MCF 10A (cell line): ENCODE data around the gene HK1. TPM values are rescaled to one million over a fixed set of nuclear protein-coding genes. Genes with fewer than 3 reads are reported as not detected.

ENCODE experiments used
- BruUV-seq: library from RNA; stranded (reverse); fragments of 400-500 nt; replicated peaks from 2 replicates; lab custom pipeline; 2021; lab: Mats Ljungman, UMichigan
- CTCF ChIA-PET: fragments of 300-600 bp; sonication (Branson Sonifier 250); formaldehyde crosslinking; extraction: SDS; loops from one replicate; lab custom pipeline; 2021; ENCODE audit warnings: antibody characterized with exemption, inconsistent platforms; lab: Yijun Ruan, JAX
- POLR2A ChIA-PET: fragments of 300-600, 350-650 bp; sonication (Branson Sonifier 250); formaldehyde crosslinking; extraction: SDS; loops from one replicate; lab custom pipeline; 2020; ENCODE audit warnings: antibody characterized with exemption, inconsistent platforms; lab: Yijun Ruan, JAX
- DNase-seq: peaks from one replicate; pipeline ENCODE4 v3.0.0-alpha.2; 2018; ENCODE audit not compliant: unreplicated experiment
- H3K27ac Mint-ChIP-seq: one replicate; pipeline ENCODE4 v1.8.0; 2022; ENCODE audit warnings: mild to moderate bottlenecking, low read depth, mixed read lengths; ENCODE audit not compliant: unreplicated experiment
- H3K27me3 Mint-ChIP-seq: one replicate; pipeline ENCODE4 v1.8.0; 2022; ENCODE audit warnings: mixed read lengths; ENCODE audit not compliant: insufficient read depth, unreplicated experiment
- H3K36me3 Mint-ChIP-seq: one replicate; pipeline ENCODE4 v1.8.0; 2022; ENCODE audit warnings: mild to moderate bottlenecking, moderate library complexity, mixed read lengths; ENCODE audit not compliant: insufficient read depth, unreplicated experiment
- H3K4me1 Mint-ChIP-seq: one replicate; pipeline ENCODE4 v1.8.0; 2022; ENCODE audit warnings: mixed read lengths; ENCODE audit not compliant: insufficient read depth, unreplicated experiment
- H3K4me3 Mint-ChIP-seq: one replicate; pipeline ENCODE4 v1.8.0; 2022; ENCODE audit warnings: mild to moderate bottlenecking, moderate library complexity, mixed read lengths; ENCODE audit not compliant: unreplicated experiment
- H3K9me3 Mint-ChIP-seq: one replicate; pipeline ENCODE4 v1.8.0; 2022; ENCODE audit warnings: mixed read lengths; ENCODE audit not compliant: unreplicated experiment
- intact Hi-C: fragments of 100-400 bp; cut with micrococcal nuclease; formaldehyde crosslinking; loops from 2 replicates; pipeline ENCODE4 v1.14.1; 2022
- total RNA-seq: library from RNA; stranded (reverse); gene quantifications from 2 replicates; pipeline ENCODE4 v1.2.3, GENCODE V29; 2022
- TF ChIP-seq, protein P1 (sequence below): fragments of 200-600 bp; IDR thresholded peaks from one replicate; pipeline ENCODE4 v1.8.0; 2022; ENCODE audit warnings: antibody characterized with exemption, mild to moderate bottlenecking; ENCODE audit not compliant: unreplicated experiment

The HK1 gene
- total RNA-seq, 1 experiment from 2014 or later, result 134 TPM

DNA sequence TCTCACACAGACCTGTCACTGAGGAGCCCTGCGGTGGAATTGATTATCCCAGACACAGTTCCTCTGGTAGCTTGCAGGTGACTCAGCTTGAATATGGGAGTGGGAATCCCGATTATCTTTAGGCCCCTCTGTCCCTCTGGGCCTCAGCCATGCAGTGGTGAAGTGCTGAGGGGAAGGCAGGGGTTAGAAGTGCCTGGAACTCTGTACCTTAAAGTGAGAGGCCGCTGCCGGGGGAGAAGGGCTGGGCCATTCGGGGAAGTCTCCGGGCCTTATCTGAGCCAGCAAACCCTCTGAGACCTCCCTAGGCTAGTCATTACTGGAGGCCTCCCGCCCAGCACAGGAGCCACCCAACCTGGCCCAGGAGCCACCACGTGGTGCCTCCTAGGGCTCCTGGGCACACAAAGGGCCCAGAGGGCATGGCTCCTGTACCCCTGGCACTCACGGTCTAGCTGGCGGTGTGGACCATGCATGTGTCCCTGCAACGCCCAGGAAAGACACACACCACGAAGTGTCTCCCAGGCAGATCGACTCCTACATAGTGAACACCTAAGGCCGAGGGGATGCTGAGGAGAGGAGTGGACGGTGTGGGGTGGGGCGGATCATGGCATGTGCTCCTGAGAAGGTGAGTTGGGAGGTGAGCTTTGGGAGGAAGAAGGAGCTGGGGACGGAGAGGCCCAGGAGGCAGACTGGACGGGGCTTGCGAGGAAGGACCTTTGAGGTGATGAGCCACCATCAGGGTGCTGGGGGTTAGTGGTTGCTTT is 56.2 kb downstream of the HK1 start:
- DNase-seq, result no peak
- intact Hi-C loops, result loop anchor here (5.0 to 10.0 kb wide), 2 partner anchors 43 to 210 kb away; partner anchors contain the start of gene VPS26A
- peaks cover 36% of the 10 kb centered on the region for H3K36me3 Mint-ChIP-seq
- no peaks in the 10 kb centered on the region for H3K9me3 Mint-ChIP-seq
- H3K27ac Mint-ChIP-seq, result peak overlapping the region; percentile 93
- ChIA-PET POLR2A (interaction anchor here (0.7 to 3.9 kb wide), 4 partner anchors 15 to 233 kb away, joined by 3 to 49 read pairs (median 16); no protein-coding TSS in a partner anchor), CTCF (interaction anchor here (1.3 kb wide), 1 partner anchor 25 kb away, joined by 4 read pairs; no protein-coding TSS in a partner anchor)
- no TSS peak for BruUV-seq
- H3K4me3 Mint-ChIP-seq, result peak overlapping the region; percentile 16
- no peaks in the 10 kb centered on the region for H3K27me3 Mint-ChIP-seq
- TF ChIP-seq, protein P1, sequence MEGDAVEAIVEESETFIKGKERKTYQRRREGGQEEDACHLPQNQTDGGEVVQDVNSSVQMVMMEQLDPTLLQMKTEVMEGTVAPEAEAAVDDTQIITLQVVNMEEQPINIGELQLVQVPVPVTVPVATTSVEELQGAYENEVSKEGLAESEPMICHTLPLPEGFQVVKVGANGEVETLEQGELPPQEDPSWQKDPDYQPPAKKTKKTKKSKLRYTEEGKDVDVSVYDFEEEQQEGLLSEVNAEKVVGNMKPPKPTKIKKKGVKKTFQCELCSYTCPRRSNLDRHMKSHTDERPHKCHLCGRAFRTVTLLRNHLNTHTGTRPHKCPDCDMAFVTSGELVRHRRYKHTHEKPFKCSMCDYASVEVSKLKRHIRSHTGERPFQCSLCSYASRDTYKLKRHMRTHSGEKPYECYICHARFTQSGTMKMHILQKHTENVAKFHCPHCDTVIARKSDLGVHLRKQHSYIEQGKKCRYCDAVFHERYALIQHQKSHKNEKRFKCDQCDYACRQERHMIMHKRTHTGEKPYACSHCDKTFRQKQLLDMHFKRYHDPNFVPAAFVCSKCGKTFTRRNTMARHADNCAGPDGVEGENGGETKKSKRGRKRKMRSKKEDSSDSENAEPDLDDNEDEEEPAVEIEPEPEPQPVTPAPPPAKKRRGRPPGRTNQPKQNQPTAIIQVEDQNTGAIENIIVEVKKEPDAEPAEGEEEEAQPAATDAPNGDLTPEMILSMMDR, result no peak
- peaks cover 56% of the 10 kb centered on the region for H3K4me1 Mint-ChIP-seq

DNA sequence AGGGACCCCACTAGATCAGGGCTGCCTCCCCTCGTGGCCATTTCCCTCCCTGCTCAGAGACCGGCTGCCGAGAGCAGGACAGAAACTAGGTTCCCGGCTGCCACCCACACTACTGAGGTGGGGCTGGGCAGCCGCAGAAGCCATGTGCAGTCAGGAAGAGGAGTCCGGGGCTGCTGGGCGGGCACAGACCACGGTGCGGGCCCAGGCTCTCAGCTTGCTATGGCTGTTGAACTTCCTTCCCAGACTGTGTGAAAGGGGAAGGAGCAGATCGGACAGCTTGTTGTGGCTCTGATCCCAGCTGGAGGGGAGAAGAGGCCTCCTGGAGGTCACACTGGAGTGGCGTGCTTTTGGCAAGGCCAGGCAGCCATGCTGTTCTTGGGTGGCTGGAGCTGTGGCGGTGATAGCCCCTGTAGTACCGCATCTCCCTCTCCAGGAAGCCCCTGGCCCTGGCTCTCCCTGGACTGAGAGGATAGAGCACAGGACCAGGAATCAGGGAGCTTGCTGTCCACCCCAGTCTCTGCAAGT is 56.8 kb downstream of the HK1 start:
- no peaks in the 10 kb centered on the region for H3K27me3 Mint-ChIP-seq
- POLR2A ChIA-PET, result interaction anchor here (3.6 to 10.6 kb wide), 4 partner anchors 12 to 41 kb away, joined by 19 to 282 read pairs (median 56); no protein-coding TSS in a partner anchor
- H3K27ac Mint-ChIP-seq, result peak overlapping the region; percentile 93
- peak overlapping the region; percentile 16 for H3K4me3 Mint-ChIP-seq
- intact Hi-C loops, result loop anchor here (5.0 to 10.0 kb wide), 2 partner anchors 42 to 210 kb away; partner anchors contain the start of gene VPS26A
- CTCF ChIA-PET, result interaction anchor here (0.9 to 2.4 kb wide), 3 partner anchors 14 to 58 kb away, joined by 3 to 6 read pairs (median 4); no protein-coding TSS in a partner anchor
- DNase-seq, result no peak
- peaks cover 35% of the 10 kb centered on the region for H3K36me3 Mint-ChIP-seq
- peaks cover 62% of the 10 kb centered on the region for H3K4me1 Mint-ChIP-seq
- no peaks in the 10 kb centered on the region for H3K9me3 Mint-ChIP-seq
- TF ChIP-seq, protein P1, result no peak
- no TSS peak for BruUV-seq

DNA sequence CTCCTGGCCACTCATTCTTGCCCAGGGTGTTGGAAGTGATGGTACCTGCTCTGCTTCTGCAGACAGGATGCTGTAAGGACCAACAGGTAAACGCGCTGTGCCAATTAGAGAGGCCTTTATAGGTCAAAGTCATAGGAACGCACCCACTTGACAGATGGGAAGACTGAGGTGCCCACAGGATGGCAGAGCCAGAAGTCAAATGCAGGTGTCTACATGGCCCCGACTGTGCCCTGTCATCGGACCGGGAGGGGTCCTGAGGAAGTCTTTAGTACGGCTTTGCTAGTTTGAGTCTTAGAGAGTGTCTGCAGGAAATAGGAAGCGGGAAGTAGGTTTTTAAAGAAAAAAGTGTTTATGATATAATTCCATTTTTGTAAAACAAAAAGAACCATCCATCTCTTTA is 57.3 kb downstream of the HK1 start:
- Mint-ChIP-seq H3K27me3 (no peaks in the 10 kb centered on the region), H3K9me3 (no peaks in the 10 kb centered on the region), H3K27ac (peak overlapping the region; percentile 93), H3K4me1 (peaks cover 65% of the 10 kb centered on the region), H3K36me3 (peaks cover 31% of the 10 kb centered on the region), H3K4me3 (no peak overlapping the region)
- intact Hi-C loops, result loop anchor here (5.0 to 10.0 kb wide), 2 partner anchors 42 to 211 kb away; partner anchors contain the start of gene VPS26A
- no TSS peak for BruUV-seq
- no peak for DNase-seq
- CTCF ChIA-PET, result interaction anchor here (0.6 to 2.4 kb wide), 4 partner anchors 14 to 320 kb away, joined by 3 to 6 read pairs (median 4); no protein-coding TSS in a partner anchor
- POLR2A ChIA-PET, result interaction anchor here (3.6 to 10.6 kb wide), 4 partner anchors 13 to 40 kb away, joined by 19 to 282 read pairs (median 56); no protein-coding TSS in a partner anchor
- TF ChIP-seq, protein P1, result no peak
